H7 (cell line): ENCODE results near the gene SLC26A4. TPM values are rescaled to one million over a fixed set of nuclear protein-coding genes. Genes with fewer than 3 reads are reported as not detected.
"Not testable (repeated sequence)": the region's sequence is repeated elsewhere in the genome, so short reads cannot be mapped to it uniquely, and the experiment has no call there.

Experiments used
- DNase-seq: peaks from one replicate; pipeline ENCODE4 v3.0.0; 2012
- H3K27me3 ChIP-seq: 2 replicates; pipeline ENCODE4 v1.6.0; 2011; ENCODE audit warnings: mild to moderate bottlenecking, low read length; ENCODE audit not compliant: control insufficient read depth, insufficient read depth
- H3K36me3 ChIP-seq: replicated peaks from 2 replicates; pipeline ENCODE4 v1.5.1; 2011; ENCODE audit warnings: low read length; ENCODE audit not compliant: control insufficient read depth, insufficient read depth
- H3K4me3 ChIP-seq: 2 replicates; pipeline ENCODE4 v1.5.1; 2011; ENCODE audit warnings: low read depth, mild to moderate bottlenecking, control low read depth, low read length, moderate library complexity; ENCODE audit not compliant: insufficient read depth
- total RNA-seq: library from RNA; depleted of rRNA; stranded (reverse); fragments of >200 nt; shearing (Covaris generic); gene quantifications from 2 replicates; pipeline ENCODE4 v1.2.3, GENCODE V29; 2014; rRNA removed

SLC26A4 gene
- 0.04 TPM in 1 of 2 replicates, not detected in the other for total RNA-seq

- H3K4me3 ChIP-seq: peak within 1 kb of the TSS; percentile 42
- no peaks in the 10 kb centered on the region for H3K36me3 ChIP-seq
- DNase-seq: peak; percentile 52
- H3K27me3 ChIP-seq: peaks cover 55% of the 10 kb centered on the region
Observed at GRCh38 chr7:107660381-107661080, at the start of gene SLC26A4. Gene SLC26A4, plus strand, starts transcription at chr7:107660828. Its CDS starts 814 bp downstream, at chr7:107661642.

DNA sequence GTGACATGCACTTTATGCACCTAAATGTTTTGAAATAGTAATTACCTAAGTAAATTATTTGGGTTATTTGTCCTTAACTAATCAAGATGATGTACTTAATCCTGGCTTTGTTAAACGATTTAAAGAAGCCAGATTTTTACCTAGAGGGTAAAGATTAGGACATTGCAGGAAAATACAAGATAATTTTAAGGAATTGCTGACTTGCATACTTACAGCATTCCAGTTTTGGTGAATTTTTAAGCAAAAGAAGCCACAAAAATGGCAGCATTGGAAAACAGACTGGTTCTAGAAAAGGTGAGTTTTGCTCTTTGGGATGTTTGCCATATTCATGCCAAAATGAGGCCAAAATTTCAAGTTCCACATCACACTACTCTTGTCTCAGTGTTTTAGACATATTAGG lies 47.2 kb upstream of the SLC26A4 start:
- Histone ChIP-seq H3K27me3 (no peaks in the 10 kb centered on the region), H3K36me3 (no peaks in the 10 kb centered on the region), H3K4me3 (no peak overlapping the region)
- no peak for DNase-seq

DNA sequence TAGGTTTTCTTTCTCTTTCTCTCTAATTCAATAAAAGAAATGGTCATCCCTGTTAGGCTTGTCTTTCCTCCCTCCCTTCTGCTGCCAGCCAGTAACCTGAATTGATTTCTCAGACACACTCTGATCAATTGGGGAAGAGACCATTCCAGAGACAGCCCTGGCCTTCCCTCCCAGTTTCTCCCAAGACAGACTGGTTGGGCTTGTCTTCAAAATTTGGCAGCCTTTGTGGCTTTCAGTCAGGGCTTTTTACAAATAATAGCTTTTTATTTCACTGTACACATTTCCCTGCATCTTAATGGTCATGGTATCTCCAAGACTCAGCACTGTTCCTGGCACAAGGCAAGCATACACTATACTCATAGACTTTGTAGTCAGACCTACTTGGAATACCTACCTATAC lies 46.7 kb upstream of the SLC26A4 start:
- no peak overlapping the region for H3K4me3 ChIP-seq

GRCh38 chr7:107614425-107614824 lies 46.2 kb upstream of the SLC26A4 start:
- no peak overlapping the region for H3K4me3 ChIP-seq
- DNase-seq: no peak
- H3K36me3 ChIP-seq: no peaks in the 10 kb centered on the region
- H3K27me3 ChIP-seq: no peaks in the 10 kb centered on the region

More for the DNA sequence above, 46.7 kb upstream of the SLC26A4 start:
- no peaks in the 10 kb centered on the region for H3K36me3 ChIP-seq
- H3K27me3 ChIP-seq: no peaks in the 10 kb centered on the region
- no peak for DNase-seq

DNA sequence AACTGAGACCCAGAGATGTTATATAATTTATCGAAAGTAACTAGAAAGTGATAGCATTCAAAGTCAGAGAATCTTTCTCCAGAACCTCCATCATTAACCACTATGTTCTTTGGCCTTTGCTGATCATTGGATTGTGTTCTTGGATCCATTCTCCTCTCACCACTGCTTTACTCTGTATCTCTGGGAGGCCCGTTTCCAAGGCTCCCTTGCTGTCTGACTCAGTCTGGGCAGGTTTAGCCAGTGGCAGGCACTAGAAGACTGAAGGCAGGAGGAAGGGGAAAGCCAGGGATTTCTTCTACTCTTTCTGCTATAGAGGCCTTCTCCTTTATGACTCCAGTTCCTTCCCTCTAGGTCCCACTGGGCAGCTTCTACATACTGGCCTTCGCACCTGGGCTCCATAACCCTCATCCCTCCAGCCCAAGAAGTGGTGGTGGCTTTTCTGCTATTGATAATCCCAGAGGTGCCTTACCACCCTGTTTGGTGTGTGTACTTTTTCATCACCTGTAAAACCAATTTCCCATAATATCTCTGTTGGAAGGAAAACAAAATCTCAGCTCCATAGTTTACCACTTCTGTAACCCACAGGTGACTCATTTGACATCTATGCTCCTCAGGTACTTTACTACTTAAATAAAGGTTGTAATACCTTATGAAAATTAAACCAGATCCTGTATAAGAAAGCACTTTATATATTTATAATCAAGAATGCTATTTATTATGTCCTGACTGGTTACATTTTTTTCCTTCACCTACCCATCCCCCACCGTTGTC lies 44.5 kb upstream of the SLC26A4 start:
- DNase-seq: no peak
- no peaks in the 10 kb centered on the region for H3K27me3 ChIP-seq
- no peak overlapping the region for H3K4me3 ChIP-seq
- no peaks in the 10 kb centered on the region for H3K36me3 ChIP-seq

- Histone ChIP-seq H3K36me3 (no peaks in the 10 kb centered on the region), H3K4me3 (no peak overlapping the region), H3K27me3 (no peaks in the 10 kb centered on the region)
- DNase-seq: no peak
Observed at GRCh38 chr7:107622429-107622828, 38.2 kb upstream of the SLC26A4 start.

GRCh38 chr7:107622894-107623293 lies 37.7 kb upstream of the SLC26A4 start:
- no peak overlapping the region for H3K4me3 ChIP-seq
- no peaks in the 10 kb centered on the region for H3K27me3 ChIP-seq
- no peak for DNase-seq
- H3K36me3 ChIP-seq: no peaks in the 10 kb centered on the region

DNA sequence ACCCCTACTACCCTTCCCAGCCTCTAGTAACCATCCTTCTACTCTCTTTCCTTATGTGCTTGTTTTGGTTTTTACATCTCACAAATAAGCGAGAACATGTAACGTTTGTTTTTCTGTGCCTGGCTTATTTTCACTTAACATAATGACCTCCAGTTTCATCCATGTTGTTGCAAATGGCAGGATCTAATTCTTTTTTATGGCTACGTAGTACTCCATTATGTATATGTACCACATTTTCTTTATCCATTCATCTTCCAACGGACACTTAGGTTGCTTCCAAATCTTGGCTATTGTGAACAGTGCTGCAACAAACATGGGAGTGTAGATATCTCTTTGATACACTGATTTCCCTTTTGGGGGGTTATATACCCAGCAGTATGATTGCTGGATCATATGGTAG lies 33.6 kb upstream of the SLC26A4 start:
- H3K4me3 ChIP-seq: no peak overlapping the region
- no peaks in the 10 kb centered on the region for H3K27me3 ChIP-seq
- no peak for DNase-seq
- H3K36me3 ChIP-seq: no peaks in the 10 kb centered on the region

DNA sequence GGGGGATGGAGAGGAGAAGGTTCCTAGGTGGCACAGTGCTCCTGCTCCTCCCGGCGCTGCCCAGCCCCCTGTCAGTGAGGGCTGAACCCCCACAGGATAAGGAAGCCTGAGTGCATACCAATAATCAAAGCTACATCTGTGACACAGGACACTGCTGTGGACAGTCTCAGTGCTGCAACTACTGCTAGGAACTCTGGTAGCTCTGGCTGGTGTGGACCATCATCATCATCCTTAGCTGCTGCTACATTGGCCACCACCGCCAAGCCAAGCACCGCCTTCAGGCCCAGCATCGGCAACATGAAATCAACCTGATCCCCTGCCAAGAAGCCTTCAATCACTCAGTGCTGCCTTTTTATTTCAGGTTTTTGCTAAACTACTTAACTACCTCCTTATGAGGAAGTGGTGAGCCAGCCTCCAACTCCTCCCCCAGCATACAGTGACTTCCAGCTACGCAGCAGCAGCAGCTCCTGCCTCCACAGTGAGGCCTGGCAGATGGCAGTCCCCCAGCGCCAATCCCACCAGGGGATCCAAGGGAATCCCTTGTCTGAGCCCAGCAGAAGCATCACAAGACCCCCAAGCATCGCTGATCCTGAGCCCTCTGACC lies 32.1 kb upstream of the SLC26A4 start:
- no peak for DNase-seq
- no peaks in the 10 kb centered on the region for H3K36me3 ChIP-seq
- H3K4me3 ChIP-seq: no peak overlapping the region
- H3K27me3 ChIP-seq: no peaks in the 10 kb centered on the region

- H3K4me3 ChIP-seq: no peak overlapping the region
- no peaks in the 10 kb centered on the region for H3K36me3 ChIP-seq
- H3K27me3 ChIP-seq: no peaks in the 10 kb centered on the region
- no peak for DNase-seq
Observed at GRCh38 chr7:107630342-107630741, 30.3 kb upstream of the SLC26A4 start.

GRCh38 chr7:107631588-107632491 lies 28.8 kb upstream of the SLC26A4 start:
- no peaks in the 10 kb centered on the region for H3K36me3 ChIP-seq
- H3K27me3 ChIP-seq: no peaks in the 10 kb centered on the region
- no peak overlapping the region for H3K4me3 ChIP-seq
- DNase-seq: no peak

GRCh38 chr7:107632492-107632865 lies 28.1 kb upstream of the SLC26A4 start:
- H3K27me3 ChIP-seq: no peaks in the 10 kb centered on the region
- no peaks in the 10 kb centered on the region for H3K36me3 ChIP-seq
- H3K4me3 ChIP-seq: no peak overlapping the region
- DNase-seq: no peak

- no peaks in the 10 kb centered on the region for H3K27me3 ChIP-seq
- DNase-seq: no peak
- no peaks in the 10 kb centered on the region for H3K36me3 ChIP-seq
- no peak overlapping the region for H3K4me3 ChIP-seq
Observed at GRCh38 chr7:107638594-107638993, 22.0 kb upstream of the SLC26A4 start.

DNA sequence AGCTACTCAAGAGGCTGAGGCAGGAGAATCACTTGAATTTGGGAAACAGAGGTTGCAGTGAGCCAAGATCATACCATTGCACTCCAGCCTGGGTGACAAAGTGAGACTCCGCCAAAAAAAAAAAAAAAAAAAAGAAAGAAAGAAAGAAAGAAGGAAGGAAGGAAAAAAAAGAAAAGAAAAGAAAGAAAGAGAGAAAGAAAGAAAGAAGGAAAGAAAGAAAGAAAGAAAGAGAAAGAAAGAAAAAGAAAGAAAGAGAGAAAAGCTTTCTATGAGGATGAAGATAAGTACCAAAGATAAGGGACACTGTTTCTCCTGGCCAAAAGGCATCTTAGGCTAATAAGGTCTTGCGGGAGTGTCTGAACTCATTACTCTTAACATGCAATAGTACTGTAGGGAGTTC lies 21.6 kb upstream of the SLC26A4 start:
- not testable (repeated sequence) for H3K4me3 ChIP-seq, DNase-seq, H3K36me3 ChIP-seq, H3K27me3 ChIP-seq
